Middle frontal gyrus (tissue), 1 donor: ENCODE results near the gene IQCM.

ENCODE experiments used
- DNase-seq: peaks from one replicate; pipeline ENCODE4 v3.0.0-alpha.2; 2015; ENCODE audit warnings: low spot score; ENCODE audit errors: extremely low spot score

Gene IQCM, protein sequence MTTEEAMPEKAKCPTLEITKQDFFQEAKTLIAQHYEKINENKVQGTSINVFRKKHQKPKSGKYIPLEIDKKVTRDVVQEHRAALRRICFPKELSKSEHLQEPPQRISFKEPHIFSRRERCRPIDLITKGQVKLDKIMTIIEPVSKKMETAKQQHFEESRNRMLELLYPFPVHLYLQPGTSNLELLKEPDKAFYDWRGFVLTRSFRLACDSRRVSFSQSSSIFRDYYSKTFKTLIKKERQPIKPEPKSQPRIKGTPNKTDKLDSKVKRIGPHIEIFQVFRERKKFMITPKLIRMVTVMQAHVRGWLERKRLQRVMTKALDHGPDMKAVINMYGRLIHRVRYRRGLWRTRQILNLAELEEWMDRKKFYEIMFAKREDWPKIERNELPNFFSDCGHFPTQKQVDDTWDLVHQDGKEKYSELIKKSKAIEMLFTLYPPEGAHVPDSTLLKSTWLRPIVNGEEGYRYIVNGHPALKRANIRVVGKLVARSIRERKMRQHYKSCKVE

DNA sequence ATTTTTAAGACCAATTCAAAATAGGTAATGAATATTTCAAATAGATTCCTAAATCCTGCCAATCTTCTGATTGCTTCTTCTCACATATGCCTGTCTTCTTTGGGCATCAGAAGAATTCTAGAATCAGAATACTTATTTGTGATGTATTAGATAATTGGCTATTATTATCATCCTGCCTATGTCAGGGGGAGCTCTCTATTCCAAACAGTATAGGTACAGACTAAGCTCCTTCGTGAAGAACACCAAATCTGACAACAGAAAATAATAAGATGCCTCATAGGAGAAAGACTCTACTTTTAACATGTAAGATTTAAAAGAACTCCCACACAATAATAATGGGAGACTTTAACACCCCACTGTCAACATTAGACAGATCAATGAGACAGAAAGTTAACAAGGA, at the start of gene IQCM:
Gene IQCM (minus strand): TSS at position 101 of the 400 bp plus-strand sequence. CDS start 73,152 bp downstream, outside the sequence.
- no peak for DNase-seq

- no peak for DNase-seq
Measured at GRCh38 chr4:149857446-149857845, 41.8 kb upstream of the IQCM start.

GRCh38 chr4:149845743-149846142, 30.1 kb upstream of the IQCM start:
- DNase-seq: no peak

- no peak for DNase-seq
Measured at GRCh38 chr4:149841686-149842085, 26.0 kb upstream of the IQCM start.

DNA sequence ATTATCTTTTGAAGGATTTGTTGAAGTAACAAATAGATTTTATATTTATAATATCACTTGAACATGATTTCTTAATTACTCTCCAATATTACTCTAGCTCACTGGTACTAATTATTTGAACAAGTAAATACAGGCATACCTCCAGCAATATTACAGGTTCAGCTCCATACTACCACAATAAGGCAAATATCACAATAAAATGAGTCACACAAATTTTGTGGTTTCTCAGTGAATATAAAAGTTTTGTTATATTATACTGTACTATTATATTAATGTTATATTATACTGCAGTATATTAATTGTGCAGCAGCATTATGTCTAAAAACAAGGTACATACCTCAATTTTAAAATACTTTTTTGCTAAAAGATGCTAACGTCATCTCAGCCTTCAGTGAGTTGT, 22.4 kb upstream of the IQCM start:
- DNase-seq: no peak

DNA sequence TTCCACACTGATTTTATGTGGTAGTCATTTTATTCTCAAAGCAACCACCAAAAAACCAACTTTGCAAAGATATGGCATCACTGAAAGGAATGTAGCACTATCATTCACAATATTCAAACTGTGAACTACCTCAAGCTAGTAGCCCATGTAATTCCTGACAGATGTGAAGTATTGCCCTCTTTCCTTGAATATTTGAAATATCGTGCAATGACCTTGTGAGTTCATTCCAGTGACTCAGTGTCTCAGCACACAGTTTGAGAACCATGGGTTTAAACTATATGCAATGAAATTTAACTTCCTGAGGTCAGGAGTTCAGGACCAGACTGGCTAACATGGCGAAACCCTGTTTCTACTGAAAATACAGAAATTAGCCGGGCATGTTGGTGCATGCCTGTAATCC, 20.9 kb upstream of the IQCM start:
- no peak for DNase-seq

- no peak for DNase-seq
Measured at GRCh38 chr4:149835280-149835679, 19.6 kb upstream of the IQCM start.

- no peak for DNase-seq
Measured at GRCh38 chr4:149831656-149832208, 16.1 kb upstream of the IQCM start.

DNA sequence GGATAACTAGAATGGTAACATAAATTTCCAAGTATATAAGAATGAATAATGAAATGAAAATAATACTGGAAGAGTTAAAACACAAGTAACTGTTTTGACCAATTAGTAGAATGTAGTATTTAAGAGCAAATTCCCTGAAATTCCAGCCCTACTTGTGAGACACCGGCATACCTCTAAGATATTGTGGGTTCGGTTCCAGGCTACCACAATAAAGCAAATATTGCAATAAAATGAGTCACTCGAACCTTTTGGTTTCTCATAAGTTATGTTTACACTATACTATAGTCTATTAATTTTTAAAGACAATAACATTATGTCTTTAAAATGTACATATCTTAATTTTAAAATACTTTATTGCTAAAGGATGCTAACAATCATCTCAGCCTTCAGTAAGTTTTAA, 15.2 kb upstream of the IQCM start:
- DNase-seq: no peak

DNA sequence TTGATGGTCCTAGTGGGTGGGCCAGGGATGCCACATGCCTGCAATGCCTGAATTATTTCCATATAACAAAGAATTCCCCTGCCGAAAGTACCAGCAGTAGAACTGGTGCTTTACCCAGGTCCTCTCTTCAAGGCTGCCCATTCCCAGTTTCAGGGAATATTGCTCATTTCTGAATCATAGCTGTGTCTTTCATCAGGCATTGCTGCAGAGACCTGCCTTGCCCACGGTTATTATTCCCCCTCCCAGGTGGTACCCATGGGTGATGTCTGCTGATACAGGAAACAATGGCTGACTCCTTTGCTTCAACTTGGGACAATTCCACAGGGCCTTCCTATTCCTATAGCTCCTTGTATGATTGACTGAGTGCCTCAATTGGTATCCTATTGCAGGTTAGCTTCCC, 9.7 kb upstream of the IQCM start:
- DNase-seq: no peak

- no peak for DNase-seq
Measured at GRCh38 chr4:149823769-149824221, 8.2 kb upstream of the IQCM start.

- DNase-seq: no peak
Measured at GRCh38 chr4:149801416-149801815, 14.2 kb downstream of the IQCM start.

DNA sequence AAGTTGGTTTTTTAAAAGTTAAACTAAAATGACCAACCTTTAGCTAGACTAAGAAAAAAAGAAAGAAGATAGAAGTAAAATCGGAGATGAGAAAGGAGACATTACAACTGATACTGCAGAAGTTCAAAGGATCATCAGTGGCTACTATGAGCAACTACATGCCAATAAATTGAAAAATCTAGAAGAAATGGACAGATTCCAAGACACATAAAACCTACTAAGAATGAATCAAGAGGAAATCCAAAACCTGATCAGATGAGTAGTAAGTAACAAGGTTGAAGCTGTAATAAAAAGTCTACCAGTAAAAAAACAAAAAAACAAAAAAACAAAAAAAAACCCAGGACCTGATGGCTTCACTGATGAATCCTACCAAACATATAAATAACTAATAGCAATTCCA, 16.1 kb downstream of the IQCM start:
- no peak for DNase-seq

- no peak for DNase-seq
Measured at GRCh38 chr4:149796381-149796780, 19.3 kb downstream of the IQCM start.

DNA sequence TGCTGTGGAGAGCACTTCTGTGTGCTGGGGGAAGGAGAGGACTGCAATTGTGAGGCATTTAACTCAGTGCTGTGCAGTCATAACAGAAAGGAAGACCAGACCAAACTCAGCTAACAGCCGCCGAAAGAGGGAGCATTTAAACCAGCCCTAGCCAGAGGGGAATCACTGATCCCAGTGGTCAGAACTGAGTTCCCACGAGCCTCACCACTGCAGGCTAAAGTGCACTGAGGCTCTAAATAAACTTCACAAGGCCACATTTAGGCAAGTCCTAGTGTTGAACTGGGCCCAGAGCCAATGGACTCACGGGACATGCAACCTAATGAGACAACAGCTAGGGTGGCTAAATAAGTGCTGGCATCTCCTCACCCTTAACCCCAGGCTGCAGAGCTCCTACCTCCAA, 20.4 kb downstream of the IQCM start:
- no peak for DNase-seq

GRCh38 chr4:149794352-149794751, 21.3 kb downstream of the IQCM start:
- DNase-seq: no peak

DNA sequence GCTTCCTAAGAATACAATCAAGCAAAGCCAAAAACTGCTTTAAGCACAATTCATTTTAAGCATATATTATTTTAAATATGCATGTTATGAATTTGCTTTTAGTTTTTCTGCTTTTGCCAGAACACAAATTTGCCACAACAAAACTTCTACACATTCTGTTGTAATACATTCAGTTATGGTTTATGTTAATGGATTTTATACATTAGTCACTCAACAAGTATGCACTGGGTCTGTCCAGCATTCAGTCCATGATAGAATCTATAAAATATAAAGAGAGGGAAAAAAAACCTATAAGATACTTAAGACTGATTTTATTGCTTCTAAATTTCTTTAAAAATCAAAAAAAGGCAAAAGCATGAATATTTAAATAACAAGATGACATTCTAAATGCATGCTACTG, 22.2 kb downstream of the IQCM start:
- no peak for DNase-seq

DNA sequence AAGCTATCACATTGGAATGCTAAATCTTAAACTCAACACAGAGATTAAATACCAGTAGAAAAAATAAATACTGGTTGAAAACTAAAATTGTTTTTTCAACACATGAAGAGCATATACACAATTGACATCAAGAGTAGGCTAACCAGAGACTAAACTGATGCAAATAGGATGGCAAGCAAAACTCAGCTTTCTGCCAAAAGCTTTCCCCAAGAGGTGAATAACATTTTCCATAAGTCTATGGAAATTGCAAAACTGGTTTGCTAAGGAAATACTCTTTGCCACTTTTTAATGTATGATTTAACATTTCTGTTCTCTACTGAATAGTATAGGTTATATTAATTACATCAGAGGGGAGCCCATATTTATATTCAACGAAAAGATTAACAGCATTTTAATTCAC, 23.8 kb downstream of the IQCM start:
- no peak for DNase-seq

DNA sequence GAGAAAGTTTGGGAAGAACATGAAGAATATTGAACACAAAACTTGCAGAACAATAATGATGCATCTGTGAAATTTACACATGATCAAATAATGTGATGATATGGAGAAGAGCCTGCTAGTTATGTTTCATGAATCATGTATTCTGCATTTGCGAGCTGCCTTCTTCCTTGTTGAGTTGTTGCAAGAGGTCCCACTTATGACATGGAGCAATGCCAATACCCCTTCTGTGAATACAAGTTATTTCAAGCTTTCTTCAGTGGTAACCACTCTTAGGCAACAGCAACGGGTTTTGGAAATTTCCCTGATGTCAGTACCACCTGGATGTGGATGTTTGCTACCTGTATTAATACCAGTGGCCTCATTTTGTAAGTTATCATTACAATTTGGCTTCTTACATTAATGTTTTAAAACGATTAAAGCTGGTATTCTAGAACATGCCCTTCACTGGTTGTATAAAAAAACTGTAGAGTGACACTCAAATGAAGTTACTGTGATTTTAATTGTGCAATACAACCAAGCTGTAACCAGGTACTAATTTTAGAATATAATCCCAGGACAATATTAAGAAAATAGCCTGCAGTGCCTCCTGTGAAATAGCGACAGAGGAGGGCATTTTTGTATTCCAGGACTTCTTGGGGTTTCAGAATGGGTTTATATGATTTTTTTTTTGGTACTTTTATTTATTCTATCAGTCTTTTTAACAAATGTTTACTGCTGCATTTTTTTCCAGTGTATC, 25.3 kb downstream of the IQCM start:
- DNase-seq: no peak

DNA sequence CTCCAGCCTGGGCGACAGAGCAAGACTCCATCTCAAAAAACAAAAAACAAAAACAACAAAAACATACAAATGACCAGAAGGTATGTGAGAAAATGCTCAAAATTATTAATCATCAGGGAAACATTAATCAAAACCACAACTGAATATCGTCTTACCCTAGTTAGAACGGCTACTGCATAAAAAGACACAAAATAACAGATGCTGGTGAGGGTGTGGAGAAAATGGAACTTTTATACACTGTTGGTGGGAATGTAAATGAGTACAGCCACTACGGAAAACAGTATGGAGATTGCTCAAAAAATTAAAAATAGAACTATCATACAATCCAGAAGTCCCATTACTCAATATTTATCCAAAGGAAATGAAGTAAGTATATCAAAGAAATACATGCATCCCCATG, 27.3 kb downstream of the IQCM start:
- no peak for DNase-seq

DNA sequence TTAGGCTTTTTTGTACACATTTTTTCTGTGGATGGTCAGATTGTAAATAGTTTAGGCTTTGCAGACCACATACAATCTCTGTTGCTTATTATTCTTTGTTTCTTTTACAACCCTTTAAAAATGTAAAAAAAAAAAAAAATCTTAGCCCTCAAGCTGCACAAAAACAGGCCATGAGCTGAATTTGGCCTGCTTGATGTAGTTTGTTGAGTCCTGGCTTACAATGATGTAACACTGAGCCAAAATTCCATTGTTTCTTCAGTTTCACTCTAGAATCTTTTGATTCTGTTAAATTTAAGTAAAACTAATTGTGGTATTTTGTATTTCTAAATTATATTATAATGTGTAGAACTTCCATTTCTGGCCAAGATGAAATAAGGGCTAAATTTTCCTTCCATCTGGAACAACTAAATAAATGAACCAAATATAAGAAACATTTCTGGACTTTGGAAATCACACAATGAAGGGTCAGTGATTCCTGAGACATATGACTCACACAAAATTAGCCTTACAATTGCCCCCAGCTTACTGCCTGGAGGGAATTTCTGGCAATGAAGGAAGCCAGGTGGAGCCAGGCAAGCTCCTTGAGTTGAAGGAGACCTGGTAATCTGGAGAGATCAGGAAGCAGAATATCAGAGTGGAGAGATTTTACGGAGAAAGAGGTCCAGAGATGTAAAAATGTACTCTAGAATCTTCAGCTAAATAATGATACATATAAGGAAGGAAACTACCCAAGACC, 29.8 kb downstream of the IQCM start:
- no peak for DNase-seq

- DNase-seq: no peak
Measured at GRCh38 chr4:149784018-149784417, 31.6 kb downstream of the IQCM start.
